Measurements from ENCODE around the gene AKT1S1. TPM values are rescaled to one million over a fixed set of nuclear protein-coding genes. Genes with fewer than 3 reads are reported as not detected.

Gene AKT1S1
- total RNA-seq, 2 experiments from 2014 or later = 7.3 to 19.8 TPM

- Histone ChIP-seq H3K79me2 (ENCODE audit: insufficient read depth, low read depth, low read length) (peaks cover 13% of the 10 kb centered on the region; the same call in 1 of the 2 replicates), H3K4me1 (ENCODE audit: insufficient read depth, low read length, poor library complexity, severe bottlenecking) (peaks cover 52% of the 10 kb centered on the region), H3K9me2 (ENCODE audit: insufficient read depth, low read length) (no peaks in the 10 kb centered on the region), H4K20me1 (ENCODE audit: insufficient read depth, low read length) (peaks cover 10% of the 10 kb centered on the region; the same call in 1 of the 2 replicates), H3K4me3 (ENCODE audit: low read depth, low read length, poor library complexity, severe bottlenecking) (no peak overlapping the region), H3K9me3 (ENCODE audit: low read length) (no peaks in the 10 kb centered on the region), H3K27ac (ENCODE audit: low read depth, low read length, poor library complexity, severe bottlenecking) (no peak overlapping the region), H3K4me2 (ENCODE audit: low read length) (no peak overlapping the region), H2AFZ (ENCODE audit: low read length) (no peak overlapping the region), H3K36me3 (ENCODE audit: insufficient read depth, low read length) (peaks cover 71% of the 10 kb centered on the region)
- BruUV-seq (replicated peaks) = no TSS peak
- ChIA-PET CTCF (ENCODE audit: unreplicated experiment) (no interaction called here), POLR2A (interaction anchor here (1.3 kb wide), 1 partner anchor 22 kb away, joined by 3 read pairs; the partner anchor contains the start of gene NUP62)
- TF ChIP-seq EZH2phosphoT487 (IDR thresholded peaks at IDR 0.05; ENCODE audit: borderline replicate concordance, low read depth, low read length) = no peak
- TF ChIP-seq CTCF (conservative IDR thresholded peaks at IDR 0.05; ENCODE audit: low read length) = no peak
- intact Hi-C loops (cut with micrococcal nuclease; ENCODE audit: unreplicated experiment) = no loop called here
- DNase-seq (ENCODE audit: low spot score) = no peak
Observed at GRCh38 chr19:49907745-49908446, 30.7 kb upstream of the AKT1S1 start.

DNA sequence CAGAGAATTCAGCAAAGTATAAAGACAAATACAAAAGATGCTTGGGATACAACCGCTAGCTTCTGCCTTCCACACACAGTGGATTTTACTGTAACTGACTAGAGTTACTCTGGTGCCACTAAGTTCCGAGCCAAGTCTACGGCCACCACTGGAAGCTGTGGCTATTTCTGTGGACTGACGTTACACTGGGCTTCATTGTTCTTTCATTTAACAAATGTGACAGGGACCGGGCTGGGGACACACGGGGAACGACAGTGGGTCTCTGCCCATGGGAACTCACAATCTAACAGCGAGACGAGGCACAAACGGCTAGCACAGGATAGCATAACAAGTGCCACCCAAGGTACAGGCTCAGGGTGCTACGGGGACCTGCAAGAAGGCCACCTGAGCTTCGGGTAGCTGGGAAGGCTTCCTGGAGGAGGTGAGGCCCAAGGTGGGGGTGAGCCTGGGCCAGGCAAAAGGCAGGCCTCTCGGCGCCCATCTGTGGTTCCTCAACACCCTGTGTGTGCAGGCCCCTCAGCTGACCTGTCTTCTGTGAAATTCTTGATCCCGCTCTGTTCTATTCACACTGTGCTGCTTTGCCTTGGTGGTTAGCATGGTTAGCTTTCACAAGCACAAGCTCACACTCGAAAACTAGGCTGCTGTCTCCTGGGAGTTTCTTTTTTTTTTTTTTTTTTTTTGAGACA is 29.9 kb upstream of the AKT1S1 start:
- peaks cover 63% of the 10 kb centered on the region for H3K36me3 ChIP-seq (ENCODE audit: insufficient read depth, low read length)
- intact Hi-C loops (cut with micrococcal nuclease; ENCODE audit: unreplicated experiment) = no loop called here
- CTCF ChIA-PET (ENCODE audit: unreplicated experiment) = no interaction called here
- no peaks in the 10 kb centered on the region for H3K9me3 ChIP-seq (ENCODE audit: low read length)
- peaks cover 51% of the 10 kb centered on the region for H3K4me1 ChIP-seq (ENCODE audit: insufficient read depth, low read length, poor library complexity, severe bottlenecking)
- peaks cover 10% of the 10 kb centered on the region; the same call in 1 of the 2 replicates for H4K20me1 ChIP-seq (ENCODE audit: insufficient read depth, low read length)
- H3K4me2 ChIP-seq (ENCODE audit: low read length) = peak overlapping the region; percentile 9; the same call in 1 of the 2 replicates
- TF ChIP-seq CTCF (conservative IDR thresholded peaks at IDR 0.05; ENCODE audit: low read length) (no peak), EZH2phosphoT487 (IDR thresholded peaks at IDR 0.05; ENCODE audit: borderline replicate concordance, low read depth, low read length) (no peak)
- H3K9me2 ChIP-seq (ENCODE audit: insufficient read depth, low read length) = no peaks in the 10 kb centered on the region
- no peak overlapping the region for H2AFZ ChIP-seq (ENCODE audit: low read length)
- peaks cover 13% of the 10 kb centered on the region; the same call in 1 of the 2 replicates for H3K79me2 ChIP-seq (ENCODE audit: insufficient read depth, low read depth, low read length)
- no peak overlapping the region for H3K4me3 ChIP-seq (ENCODE audit: low read depth, low read length, poor library complexity, severe bottlenecking)
- no peak for DNase-seq (ENCODE audit: low spot score)
- POLR2A ChIA-PET = interaction anchor here (1.3 kb wide), 1 partner anchor 23 kb away, joined by 3 read pairs; the partner anchor contains the start of gene NUP62
- peak overlapping the region; percentile 12 for H3K27ac ChIP-seq (ENCODE audit: low read depth, low read length, poor library complexity, severe bottlenecking)
- BruUV-seq (replicated peaks) = TSS peak; percentile 78
